Type B pancreatic cell (in vitro differentiated cells): ENCODE data around the gene KIF13A. TPM values are rescaled to one million over a fixed set of nuclear protein-coding genes. Genes with fewer than 3 reads are reported as not detected.

Experiments
- DNase-seq: peaks from one replicate; pipeline ENCODE4 v3.0.0; 2021; ENCODE audit warnings: mixed read lengths; ENCODE audit not compliant: unreplicated experiment; ENCODE audit errors: extremely low spot score
- H3K27ac Mint-ChIP-seq: 2 replicates; pipeline ENCODE4 v1.8.0; 2021; ENCODE audit warnings: mild to moderate bottlenecking, mixed read lengths
- H3K27me3 Mint-ChIP-seq: 2 replicates; pipeline ENCODE4 v1.8.0; 2021; ENCODE audit warnings: mixed read lengths
- H3K36me3 Mint-ChIP-seq: 2 replicates; pipeline ENCODE4 v1.8.0; 2021; ENCODE audit warnings: mixed read lengths
- H3K4me1 Mint-ChIP-seq: one replicate; pipeline ENCODE4 v1.8.0; 2021; ENCODE audit warnings: mixed read lengths; ENCODE audit not compliant: unreplicated experiment
- H3K4me3 Mint-ChIP-seq: 2 replicates; pipeline ENCODE4 v1.8.0; 2021; ENCODE audit warnings: mild to moderate bottlenecking, mixed read lengths
- H3K9me3 Mint-ChIP-seq: 2 replicates; pipeline ENCODE4 v1.8.0; 2021; ENCODE audit warnings: mixed read lengths
- CTCF ChIP-seq: fragments of 200-600 bp; sonication (generic); conservative IDR thresholded peaks from 2 replicates; pipeline ENCODE4 v1.5.0; 2021; ENCODE audit warnings: antibody characterized with exemption, mild to moderate bottlenecking
- total RNA-seq: library from RNA; stranded (reverse); gene quantifications from 2 replicates; pipeline ENCODE4 v1.2.1, GENCODE V29; 2021; ENCODE audit warnings: low replicate concordance

Gene KIF13A
- total RNA-seq, 1 donor from 2014 or later: 36.9 TPM

GRCh38 chr6:17998003-17998402, 10.6 kb upstream of the KIF13A start:
- no peaks in the 10 kb centered on the region for H3K9me3 Mint-ChIP-seq

GRCh38 chr6:17995414-17995813, 8.0 kb upstream of the KIF13A start:
- no peaks in the 10 kb centered on the region for H3K4me1 Mint-ChIP-seq

More at GRCh38 chr6:17998003-17998402, 10.6 kb upstream of the KIF13A start:
- Mint-ChIP-seq H3K27ac (no peak overlapping the region), H3K4me3 (no peak overlapping the region), H3K27me3 (no peaks in the 10 kb centered on the region), H3K4me1 (no peaks in the 10 kb centered on the region), H3K36me3 (no peaks in the 10 kb centered on the region)
- TF ChIP-seq CTCF: no peak
- DNase-seq: no peak

GRCh38 chr6:17994019-17994418, 6.6 kb upstream of the KIF13A start:
- no peaks in the 10 kb centered on the region for H3K9me3 Mint-ChIP-seq
- H3K4me3 Mint-ChIP-seq: no peak overlapping the region
- H3K4me1 Mint-ChIP-seq: no peaks in the 10 kb centered on the region
- H3K36me3 Mint-ChIP-seq: no peaks in the 10 kb centered on the region
- no peak for DNase-seq
- H3K27ac Mint-ChIP-seq: no peak overlapping the region
- no peaks in the 10 kb centered on the region for H3K27me3 Mint-ChIP-seq
- no peak for TF ChIP-seq CTCF

More at GRCh38 chr6:17995414-17995813, 8.0 kb upstream of the KIF13A start:
- Mint-ChIP-seq H3K27ac (no peak overlapping the region), H3K36me3 (no peaks in the 10 kb centered on the region), H3K27me3 (no peaks in the 10 kb centered on the region), H3K9me3 (no peaks in the 10 kb centered on the region), H3K4me3 (no peak overlapping the region)
- DNase-seq: no peak
- TF ChIP-seq CTCF: no peak

- no peaks in the 10 kb centered on the region for H3K9me3 Mint-ChIP-seq
- no peak for DNase-seq
- peak overlapping the region; percentile 97 for H3K27ac Mint-ChIP-seq
- peaks cover 34% of the 10 kb centered on the region for H3K4me1 Mint-ChIP-seq
- H3K27me3 Mint-ChIP-seq: no peaks in the 10 kb centered on the region
- H3K4me3 Mint-ChIP-seq: peak overlapping the region; percentile 99
- peaks cover 9% of the 10 kb centered on the region for H3K36me3 Mint-ChIP-seq
- no peak for TF ChIP-seq CTCF
These were observed 1.0 kb upstream of the KIF13A start for GRCh38 chr6:17988422-17988944.

GRCh38 chr6:17987697-17988421, 424 bp upstream of the KIF13A start:
- peak; percentile 57 for TF ChIP-seq CTCF
- Mint-ChIP-seq H3K9me3 (no peaks in the 10 kb centered on the region), H3K36me3 (peaks cover 9% of the 10 kb centered on the region), H3K27me3 (no peaks in the 10 kb centered on the region), H3K4me1 (peaks cover 34% of the 10 kb centered on the region), H3K27ac (peak overlapping the region; percentile 97), H3K4me3 (peak overlapping the region; percentile 99)
- peak; percentile 78 for DNase-seq
